ENCODE data around the gene F13A1.

The F13A1 gene

GRCh38 chr6:6191476-6191875 is 129.0 kb downstream of the F13A1 start:
- no peak for ATAC-seq
- no peak for TF ChIP-seq BACH2 (CRISPR knock-in tag; IDR thresholded peaks at IDR 0.05; ENCODE audit: borderline replicate concordance)
- TF ChIP-seq ZFP3 (CRISPR knock-in tag; IDR thresholded peaks at IDR 0.05), result no peak
- TF ChIP-seq OSR1 (CRISPR knock-in tag; IDR thresholded peaks at IDR 0.05), result no peak
- no peak for TF ChIP-seq CSDC2 (CRISPR knock-in tag; IDR thresholded peaks at IDR 0.05)
- no peak for TF ChIP-seq ZNF70 (CRISPR knock-in tag; IDR thresholded peaks at IDR 0.05)
- TF ChIP-seq PPARA (CRISPR knock-in tag; IDR thresholded peaks at IDR 0.05; ENCODE audit: borderline replicate concordance), result no peak
- no peak for TF ChIP-seq ARNTL (CRISPR knock-in tag; IDR thresholded peaks at IDR 0.05; ENCODE audit: borderline replicate concordance, low read depth)
- no peak for TF ChIP-seq TOX (CRISPR knock-in tag; IDR thresholded peaks at IDR 0.05; ENCODE audit: borderline replicate concordance)
- TF ChIP-seq, protein P1, sequence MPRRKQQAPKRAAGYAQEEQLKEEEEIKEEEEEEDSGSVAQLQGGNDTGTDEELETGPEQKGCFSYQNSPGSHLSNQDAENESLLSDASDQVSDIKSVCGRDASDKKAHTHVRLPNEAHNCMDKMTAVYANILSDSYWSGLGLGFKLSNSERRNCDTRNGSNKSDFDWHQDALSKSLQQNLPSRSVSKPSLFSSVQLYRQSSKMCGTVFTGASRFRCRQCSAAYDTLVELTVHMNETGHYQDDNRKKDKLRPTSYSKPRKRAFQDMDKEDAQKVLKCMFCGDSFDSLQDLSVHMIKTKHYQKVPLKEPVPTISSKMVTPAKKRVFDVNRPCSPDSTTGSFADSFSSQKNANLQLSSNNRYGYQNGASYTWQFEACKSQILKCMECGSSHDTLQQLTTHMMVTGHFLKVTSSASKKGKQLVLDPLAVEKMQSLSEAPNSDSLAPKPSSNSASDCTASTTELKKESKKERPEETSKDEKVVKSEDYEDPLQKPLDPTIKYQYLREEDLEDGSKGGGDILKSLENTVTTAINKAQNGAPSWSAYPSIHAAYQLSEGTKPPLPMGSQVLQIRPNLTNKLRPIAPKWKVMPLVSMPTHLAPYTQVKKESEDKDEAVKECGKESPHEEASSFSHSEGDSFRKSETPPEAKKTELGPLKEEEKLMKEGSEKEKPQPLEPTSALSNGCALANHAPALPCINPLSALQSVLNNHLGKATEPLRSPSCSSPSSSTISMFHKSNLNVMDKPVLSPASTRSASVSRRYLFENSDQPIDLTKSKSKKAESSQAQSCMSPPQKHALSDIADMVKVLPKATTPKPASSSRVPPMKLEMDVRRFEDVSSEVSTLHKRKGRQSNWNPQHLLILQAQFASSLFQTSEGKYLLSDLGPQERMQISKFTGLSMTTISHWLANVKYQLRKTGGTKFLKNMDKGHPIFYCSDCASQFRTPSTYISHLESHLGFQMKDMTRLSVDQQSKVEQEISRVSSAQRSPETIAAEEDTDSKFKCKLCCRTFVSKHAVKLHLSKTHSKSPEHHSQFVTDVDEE (CRISPR knock-in tag; IDR thresholded peaks at IDR 0.05), result no peak
- TF ChIP-seq POU6F1 (CRISPR knock-in tag; IDR thresholded peaks at IDR 0.05; ENCODE audit: borderline replicate concordance, low read depth), result no peak
- TF ChIP-seq, protein P2, sequence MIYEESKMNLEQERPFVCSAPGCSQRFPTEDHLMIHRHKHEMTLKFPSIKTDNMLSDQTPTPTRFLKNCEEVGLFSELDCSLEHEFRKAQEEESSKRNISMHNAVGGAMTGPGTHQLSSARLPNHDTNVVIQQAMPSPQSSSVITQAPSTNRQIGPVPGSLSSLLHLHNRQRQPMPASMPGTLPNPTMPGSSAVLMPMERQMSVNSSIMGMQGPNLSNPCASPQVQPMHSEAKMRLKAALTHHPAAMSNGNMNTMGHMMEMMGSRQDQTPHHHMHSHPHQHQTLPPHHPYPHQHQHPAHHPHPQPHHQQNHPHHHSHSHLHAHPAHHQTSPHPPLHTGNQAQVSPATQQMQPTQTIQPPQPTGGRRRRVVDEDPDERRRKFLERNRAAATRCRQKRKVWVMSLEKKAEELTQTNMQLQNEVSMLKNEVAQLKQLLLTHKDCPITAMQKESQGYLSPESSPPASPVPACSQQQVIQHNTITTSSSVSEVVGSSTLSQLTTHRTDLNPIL (CRISPR knock-in tag; IDR thresholded peaks at IDR 0.05; ENCODE audit: low read depth), result no peak
- TF ChIP-seq, protein P3, sequence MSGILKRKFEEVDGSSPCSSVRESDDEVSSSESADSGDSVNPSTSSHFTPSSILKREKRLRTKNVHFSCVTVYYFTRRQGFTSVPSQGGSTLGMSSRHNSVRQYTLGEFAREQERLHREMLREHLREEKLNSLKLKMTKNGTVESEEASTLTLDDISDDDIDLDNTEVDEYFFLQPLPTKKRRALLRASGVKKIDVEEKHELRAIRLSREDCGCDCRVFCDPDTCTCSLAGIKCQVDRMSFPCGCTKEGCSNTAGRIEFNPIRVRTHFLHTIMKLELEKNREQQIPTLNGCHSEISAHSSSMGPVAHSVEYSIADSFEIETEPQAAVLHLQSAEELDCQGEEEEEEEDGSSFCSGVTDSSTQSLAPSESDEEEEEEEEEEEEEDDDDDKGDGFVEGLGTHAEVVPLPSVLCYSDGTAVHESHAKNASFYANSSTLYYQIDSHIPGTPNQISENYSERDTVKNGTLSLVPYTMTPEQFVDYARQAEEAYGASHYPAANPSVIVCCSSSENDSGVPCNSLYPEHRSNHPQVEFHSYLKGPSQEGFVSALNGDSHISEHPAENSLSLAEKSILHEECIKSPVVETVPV (CRISPR knock-in tag; IDR thresholded peaks at IDR 0.05), result no peak

DNA sequence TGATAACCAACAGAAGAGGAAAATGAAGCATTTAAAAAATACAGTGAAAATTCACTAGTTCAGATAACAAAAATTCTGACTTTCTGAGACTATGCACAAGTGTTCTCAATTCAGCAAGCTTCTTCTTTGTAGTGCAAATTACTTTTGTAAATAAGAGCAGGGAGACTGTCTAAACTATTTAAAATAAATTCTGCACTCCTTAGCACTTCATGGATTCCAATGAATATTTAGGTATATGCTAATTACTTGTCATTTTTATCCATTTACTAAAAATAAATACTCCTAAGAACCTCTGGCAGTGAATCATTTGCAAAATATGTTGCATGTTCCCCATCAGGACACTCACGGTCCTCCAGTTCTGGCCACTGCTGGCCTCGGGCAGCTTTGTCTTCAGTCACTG is 139.8 kb downstream of the F13A1 start:
- ATAC-seq, result no peak
- TF ChIP-seq OSR1 (CRISPR knock-in tag; IDR thresholded peaks at IDR 0.05), result no peak
- no peak for TF ChIP-seq ZC3H10 (CRISPR knock-in tag; IDR thresholded peaks at IDR 0.05)
- TF ChIP-seq BACH2 (CRISPR knock-in tag; IDR thresholded peaks at IDR 0.05; ENCODE audit: borderline replicate concordance), result no peak
- no peak for TF ChIP-seq ZNF565 (CRISPR knock-in tag; conservative IDR thresholded peaks at IDR 0.05; ENCODE audit: low read depth)
- TF ChIP-seq, protein P3 (CRISPR knock-in tag; IDR thresholded peaks at IDR 0.05), result no peak
- TF ChIP-seq ZFP30 (CRISPR knock-in tag; IDR thresholded peaks at IDR 0.05), result no peak
- no peak for TF ChIP-seq CSDC2 (CRISPR knock-in tag; IDR thresholded peaks at IDR 0.05)
- TF ChIP-seq, protein P2 (CRISPR knock-in tag; IDR thresholded peaks at IDR 0.05; ENCODE audit: low read depth), result no peak
- no peak for TF ChIP-seq ISL1 (CRISPR knock-in tag; IDR thresholded peaks at IDR 0.05)
- TF ChIP-seq ZNF70 (CRISPR knock-in tag; IDR thresholded peaks at IDR 0.05), result no peak
- no peak for TF ChIP-seq POU6F1 (CRISPR knock-in tag; IDR thresholded peaks at IDR 0.05; ENCODE audit: borderline replicate concordance, low read depth)
- TF ChIP-seq RARB (CRISPR knock-in tag; IDR thresholded peaks at IDR 0.05), result no peak
- no peak for TF ChIP-seq PPARA (CRISPR knock-in tag; IDR thresholded peaks at IDR 0.05; ENCODE audit: borderline replicate concordance)
- no peak for TF ChIP-seq SNAI2 (CRISPR knock-in tag; IDR thresholded peaks at IDR 0.05)
- no peak for TF ChIP-seq TOX (CRISPR knock-in tag; IDR thresholded peaks at IDR 0.05; ENCODE audit: borderline replicate concordance)
- no peak for TF ChIP-seq ESRRG (CRISPR knock-in tag; IDR thresholded peaks at IDR 0.05)
- no peak for TF ChIP-seq ARNTL (CRISPR knock-in tag; IDR thresholded peaks at IDR 0.05; ENCODE audit: borderline replicate concordance, low read depth)

All from SK-N-SH treated with all-trans-retinoic acid at 6 μM for 48 hours (cell line).